Stimulated activated CD8-positive, alpha-beta memory T cell treated with anti-CD3 and anti-CD28 coated beads, Interleukin-4, amount 100 ng/mL, for 24 hours (primary cell): Measurements from ENCODE around the gene EPS8.
"Not testable (repeated sequence)": the region's sequence is repeated elsewhere in the genome, so short reads cannot be mapped to it uniquely, and the experiment has no call there.

Experiments
- DNase-seq: peaks from one replicate; pipeline ENCODE4 v3.0.0-alpha.2; 2020; ENCODE audit warnings: low read depth

EPS8 gene

DNA sequence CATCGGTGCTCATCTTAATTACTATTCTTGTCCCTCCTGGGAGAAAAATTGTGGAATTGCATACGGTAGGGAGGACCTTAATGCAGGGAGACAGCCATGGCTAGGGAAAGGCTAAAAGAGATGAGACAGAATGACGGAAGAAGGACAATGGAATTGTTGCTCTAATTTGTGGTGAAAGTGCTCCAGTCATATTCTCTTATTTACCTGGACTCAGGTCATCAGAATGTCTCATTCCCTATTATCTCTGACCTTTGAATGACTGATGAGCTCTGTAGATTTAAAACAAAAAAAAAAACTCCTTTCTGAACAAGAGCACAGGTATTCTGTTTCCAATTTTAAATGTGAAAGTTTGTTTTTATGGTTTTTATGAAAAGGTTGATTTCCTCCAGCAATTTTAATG is 8.6 kb upstream of the EPS8 start:
- DNase-seq = no peak

DNA sequence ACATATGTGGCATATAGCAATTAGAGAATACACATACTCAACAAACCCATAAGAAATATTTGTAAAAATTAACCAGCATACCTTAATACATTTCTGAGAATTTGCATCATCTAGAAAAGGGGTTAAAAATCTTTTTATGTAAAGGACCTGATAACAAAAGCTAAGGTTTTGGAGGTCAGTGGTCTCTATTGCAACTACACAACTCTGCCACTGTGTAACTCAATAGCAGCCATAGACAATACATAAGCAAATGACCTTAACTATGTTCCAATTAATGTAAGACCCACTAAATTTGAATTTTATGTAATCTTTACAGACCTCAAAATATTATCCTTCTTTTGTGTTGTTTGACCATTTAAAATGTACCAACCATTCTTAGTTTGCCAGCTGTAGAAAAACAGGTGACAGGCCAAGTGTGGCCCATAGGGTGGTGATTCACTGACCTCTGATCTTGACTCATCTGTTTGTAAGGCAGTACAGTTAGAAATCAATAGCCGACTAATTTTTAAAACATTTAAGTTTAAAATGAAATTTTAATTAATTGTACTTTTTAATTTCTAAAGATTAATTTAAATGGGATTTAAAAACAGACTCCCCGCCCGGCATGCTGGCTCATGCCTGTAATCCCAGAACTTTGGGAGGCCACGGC is 7.4 kb upstream of the EPS8 start:
- DNase-seq = no peak

DNA sequence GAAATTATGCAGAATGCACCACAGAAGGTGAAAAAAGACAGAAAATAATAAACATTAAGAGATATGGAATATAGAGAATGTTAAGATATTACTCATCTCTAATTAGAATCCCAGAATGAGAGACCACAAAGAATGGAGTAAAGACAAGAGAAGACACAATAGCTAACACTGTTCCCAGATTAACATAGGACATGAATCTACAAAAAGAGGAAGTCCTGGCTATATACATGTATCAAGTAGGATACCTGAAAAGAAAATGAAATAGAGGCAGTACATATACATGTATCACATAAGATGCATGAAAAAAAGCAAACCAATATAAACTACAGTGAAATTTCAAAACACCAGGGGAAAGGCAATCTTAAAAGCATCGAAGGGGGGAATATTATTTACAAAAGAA is 5.6 kb upstream of the EPS8 start:
- no peak for DNase-seq

DNA sequence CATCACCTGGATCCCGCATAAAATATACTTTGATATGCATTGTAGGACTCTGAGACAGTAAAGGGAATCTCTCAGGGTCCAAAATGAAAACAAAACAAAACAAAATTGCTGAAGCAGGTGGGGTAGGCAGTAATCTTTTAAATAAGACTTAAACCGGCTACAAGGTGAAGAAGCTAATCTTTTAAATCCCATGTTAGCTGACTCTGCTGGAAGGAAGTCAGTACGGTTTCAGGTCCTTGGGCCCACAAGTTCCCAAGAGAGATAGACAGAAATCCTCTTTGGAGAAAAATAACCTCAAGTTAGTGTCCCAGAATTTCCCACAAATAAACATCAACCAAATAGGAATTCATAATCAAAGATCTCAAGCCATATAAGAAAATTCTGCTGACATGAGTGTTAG is 5.0 kb upstream of the EPS8 start:
- DNase-seq = no peak

DNA sequence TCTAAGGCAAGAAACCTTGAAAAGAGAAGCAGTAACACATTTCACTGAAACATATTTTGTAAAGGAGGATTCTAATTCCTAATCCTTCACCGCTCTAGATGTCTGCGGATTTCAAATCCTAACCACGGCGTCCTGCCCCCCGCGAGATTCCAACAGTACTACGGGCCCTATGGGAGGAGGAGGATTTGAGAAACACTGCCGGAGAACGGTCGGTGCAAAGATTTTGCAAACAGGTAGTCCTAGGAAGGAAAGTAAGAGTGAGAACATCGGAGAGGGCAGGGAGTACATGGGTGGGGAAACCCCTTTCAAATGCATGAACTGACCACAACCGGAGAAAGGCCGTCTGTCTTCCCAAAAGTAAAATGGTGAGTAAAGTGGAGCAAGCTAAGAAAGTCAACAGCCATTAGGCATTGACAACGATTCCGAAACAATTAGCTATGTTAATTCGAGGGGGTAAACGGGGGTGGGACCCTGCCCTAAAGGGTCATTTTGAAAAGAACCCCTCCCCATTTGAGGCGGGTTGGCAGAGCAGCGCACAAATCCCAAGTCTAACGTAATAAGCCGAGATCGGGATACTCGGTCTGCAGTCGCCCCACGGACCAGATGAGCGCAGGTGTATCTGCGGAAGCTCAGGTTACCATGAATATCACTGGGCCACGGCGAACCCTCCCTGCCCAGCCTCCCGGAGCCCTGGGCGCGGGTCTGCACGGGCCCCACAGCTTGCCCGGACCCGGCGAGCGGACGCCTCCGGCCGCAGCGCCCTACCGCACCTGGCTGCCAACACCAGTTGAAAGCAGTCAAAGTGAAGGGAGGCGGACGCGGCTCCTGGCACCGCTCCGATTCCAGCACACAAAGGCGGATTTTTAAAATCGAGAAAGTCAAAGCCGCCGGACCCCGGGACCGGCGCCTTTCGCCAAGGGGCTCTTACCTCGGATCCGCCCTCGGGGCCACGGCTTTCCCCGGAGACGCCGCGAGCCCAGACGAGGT is 662 bp downstream of the EPS8 start:
- no peak for DNase-seq

DNA sequence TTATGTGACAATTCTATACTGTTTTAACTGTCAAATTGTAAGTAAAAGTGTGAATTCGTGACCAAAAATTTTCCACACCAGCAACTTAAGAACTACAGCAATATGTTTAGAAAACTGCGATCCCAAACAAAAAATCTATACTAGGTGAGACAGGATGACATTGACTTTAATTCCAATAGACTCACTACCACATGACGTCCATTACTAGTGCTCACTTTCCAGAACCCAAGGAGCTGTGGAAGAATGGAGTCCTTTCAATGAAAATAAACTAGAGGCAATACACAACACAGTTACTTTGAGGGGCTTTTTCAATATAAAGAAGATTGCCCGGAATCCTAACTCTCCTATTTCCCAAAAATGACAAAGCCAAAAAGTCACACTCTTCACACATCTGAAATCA is 1.4 kb downstream of the EPS8 start:
- no peak for DNase-seq

DNA sequence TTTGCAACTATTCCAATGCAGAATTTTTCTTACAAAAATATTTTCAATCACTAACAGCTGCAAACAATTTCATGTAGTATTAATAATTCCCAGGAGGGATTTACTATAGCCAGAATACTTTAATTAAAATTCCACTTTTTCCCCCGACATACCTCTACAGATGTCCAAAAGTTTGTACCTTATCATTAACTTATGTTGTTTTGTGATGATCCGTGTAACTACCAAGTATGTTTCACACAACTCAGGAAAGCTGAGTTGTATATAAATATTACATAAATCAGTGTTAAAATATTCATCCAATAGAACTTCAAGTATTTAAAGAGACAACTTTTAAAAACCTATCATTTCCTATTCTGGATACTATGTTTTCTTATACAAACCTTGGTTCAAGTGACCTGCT is 2.4 kb downstream of the EPS8 start:
- DNase-seq = no peak

DNA sequence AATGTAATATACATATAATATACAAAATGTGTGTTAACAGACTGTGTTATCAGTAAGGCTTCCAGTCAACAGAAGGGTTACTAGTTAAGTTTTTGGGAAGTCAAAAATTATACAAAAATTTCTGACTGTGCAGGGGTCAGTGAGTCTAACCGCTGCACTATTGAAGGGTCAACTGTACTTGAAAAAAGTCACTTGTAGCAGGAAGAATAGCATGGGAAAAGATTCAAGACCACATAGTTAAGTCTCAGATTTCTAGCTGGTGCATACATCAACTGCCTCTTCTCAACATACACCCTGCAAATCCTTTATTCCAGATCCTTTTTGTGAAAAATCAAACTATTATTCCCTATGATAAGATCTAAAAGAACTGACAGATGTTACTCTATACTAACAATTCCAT is 5.9 kb downstream of the EPS8 start:
- DNase-seq = no peak

DNA sequence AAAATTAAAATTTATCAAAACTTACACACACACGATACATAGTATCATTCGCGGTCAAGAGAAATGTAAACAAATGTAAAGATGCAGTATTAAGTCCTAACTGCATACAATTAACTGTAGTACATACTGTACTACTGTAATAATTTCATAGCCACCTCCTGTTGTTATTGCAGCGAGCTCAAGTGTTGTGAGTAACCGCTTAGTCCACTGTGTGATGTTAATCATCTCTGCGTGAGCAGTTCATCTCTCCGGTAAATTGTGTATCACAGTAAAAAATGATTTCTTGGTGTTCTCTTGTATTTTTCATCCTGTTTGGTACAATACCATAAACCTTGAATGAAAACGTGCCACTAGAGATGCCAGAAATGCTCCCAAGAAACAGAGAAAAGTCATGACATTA is 6.5 kb downstream of the EPS8 start:
- no peak for DNase-seq

DNA sequence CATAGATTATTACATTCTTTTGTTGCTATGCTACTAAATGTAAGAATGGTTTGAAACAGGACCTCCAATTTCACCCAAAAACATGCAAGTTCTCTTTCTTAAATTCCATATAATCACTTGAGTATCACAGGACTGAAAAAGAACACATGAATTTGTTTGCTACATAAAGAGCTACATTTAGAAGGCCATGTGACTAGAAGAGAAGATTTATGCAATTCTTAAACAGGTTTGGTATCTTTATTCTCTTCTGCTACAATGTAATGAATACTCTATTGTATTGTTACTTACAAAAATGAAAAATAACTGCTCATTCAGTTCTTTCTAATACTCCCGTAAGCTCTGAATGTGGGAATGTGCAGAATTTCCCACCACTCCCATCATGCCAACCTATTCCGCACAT is 9.3 kb downstream of the EPS8 start:
- no peak for DNase-seq

DNA sequence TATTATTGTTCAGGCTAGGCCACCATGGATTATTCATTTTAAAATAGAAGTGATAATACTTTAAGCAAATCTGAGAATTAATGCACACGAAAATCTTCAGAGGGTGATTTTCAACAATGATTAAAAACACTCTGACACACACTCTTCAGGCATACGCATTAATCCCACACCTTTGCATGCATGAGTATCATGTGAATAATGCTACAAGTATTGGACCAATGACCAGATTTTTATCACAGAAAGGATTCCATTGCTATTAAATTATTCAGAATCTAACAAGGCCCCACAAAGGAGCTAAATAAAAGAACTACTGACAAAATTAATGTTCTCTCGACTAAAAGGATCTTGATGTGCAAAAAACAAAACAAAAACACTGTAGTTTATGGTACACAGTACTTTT is 11.1 kb downstream of the EPS8 start:
- no peak for DNase-seq

DNA sequence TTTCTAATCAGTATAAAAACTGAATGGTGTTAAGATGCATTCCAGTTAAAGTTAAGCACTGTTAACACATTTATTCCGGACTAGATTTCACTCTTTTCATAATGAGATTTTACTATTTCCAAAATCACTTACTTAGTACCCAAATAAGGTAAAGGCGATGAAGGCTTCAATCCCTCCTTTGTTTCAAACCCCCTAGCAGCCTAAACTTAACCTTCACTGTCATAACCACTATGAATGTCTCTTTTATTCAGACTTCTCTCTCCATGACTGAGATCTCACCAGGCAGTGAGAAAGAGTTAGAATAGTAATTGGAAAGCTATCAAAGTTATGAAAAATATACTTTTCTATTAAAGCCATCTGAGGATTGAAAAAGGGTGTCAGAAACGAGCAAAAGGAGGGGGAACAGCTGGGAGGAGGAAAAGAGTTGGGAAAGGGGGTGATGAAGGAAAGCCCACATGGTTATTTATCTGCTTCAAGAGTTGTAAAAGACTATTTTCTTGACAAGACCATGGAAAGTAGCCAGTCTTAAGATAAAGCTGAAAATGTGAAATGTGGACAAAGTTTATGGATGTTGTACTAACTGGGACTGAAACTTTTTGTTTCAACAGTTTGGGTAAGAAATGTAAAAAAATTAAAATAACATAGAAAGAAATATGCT is 11.7 kb downstream of the EPS8 start:
- DNase-seq = no peak

DNA sequence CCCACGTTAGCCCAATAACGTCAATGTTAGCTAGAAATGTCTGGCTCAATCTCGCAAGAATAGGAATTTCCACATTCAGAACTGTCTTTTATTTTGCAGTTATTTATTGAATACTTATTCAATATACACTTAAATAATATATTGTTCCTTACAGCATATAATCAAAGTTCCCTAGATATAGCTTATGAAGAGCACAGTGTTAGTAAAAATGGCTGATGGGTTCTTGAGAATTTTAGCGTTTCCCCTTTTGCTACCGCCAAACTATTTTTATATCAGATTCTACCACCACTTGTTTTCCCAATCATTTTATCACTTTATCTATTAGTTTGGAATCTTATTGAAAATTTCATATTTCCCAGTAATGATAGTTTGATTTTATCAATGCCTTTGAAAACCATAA is 12.7 kb downstream of the EPS8 start:
- DNase-seq = no peak

DNA sequence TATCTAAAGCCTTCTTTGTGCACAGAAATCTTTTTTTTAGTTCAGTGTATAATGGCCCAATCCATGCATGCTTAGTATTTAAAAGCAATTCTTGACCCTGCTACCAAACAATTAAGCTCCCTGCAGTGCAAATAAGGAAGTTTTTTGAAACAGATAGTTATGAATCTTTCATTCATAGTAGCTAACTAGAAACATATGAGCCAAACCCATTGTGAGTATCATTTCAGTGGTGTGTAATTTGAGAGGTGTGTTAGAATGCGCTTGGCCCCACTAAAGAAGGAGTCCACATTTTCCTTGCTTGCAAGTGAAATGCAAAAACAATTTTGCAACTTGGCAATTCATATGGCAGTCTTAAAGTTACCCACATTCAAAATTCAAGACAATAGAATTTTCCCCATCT is 14.4 kb downstream of the EPS8 start:
- no peak for DNase-seq

DNA sequence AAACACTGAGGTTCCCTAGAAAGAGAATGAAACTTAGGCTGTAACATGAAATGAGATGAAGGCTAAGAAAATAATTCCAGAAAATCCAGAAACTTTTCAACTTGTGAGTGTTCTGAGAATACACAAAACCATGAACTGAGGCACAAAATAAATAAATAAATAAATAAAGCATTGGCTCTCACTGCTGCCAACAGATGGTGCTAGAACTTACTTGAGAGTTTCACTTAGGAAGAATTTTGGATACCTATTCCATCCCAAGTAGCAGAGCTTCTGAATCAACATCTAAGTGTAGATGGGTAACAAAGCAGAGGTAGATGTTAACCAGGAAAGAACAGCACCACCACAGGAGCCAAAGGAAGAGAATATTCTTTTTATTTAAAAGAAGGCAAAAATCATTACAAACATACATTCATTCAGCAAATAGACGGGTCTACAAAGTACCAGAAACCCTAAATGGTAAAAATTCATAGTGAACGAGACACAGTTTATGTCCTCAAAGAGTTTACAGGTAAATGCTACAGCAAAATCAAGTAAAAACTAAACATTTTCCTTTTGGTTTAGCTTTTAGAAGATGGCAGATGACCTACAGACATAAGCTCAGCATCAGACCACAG is 16.7 kb downstream of the EPS8 start:
- DNase-seq = no peak

DNA sequence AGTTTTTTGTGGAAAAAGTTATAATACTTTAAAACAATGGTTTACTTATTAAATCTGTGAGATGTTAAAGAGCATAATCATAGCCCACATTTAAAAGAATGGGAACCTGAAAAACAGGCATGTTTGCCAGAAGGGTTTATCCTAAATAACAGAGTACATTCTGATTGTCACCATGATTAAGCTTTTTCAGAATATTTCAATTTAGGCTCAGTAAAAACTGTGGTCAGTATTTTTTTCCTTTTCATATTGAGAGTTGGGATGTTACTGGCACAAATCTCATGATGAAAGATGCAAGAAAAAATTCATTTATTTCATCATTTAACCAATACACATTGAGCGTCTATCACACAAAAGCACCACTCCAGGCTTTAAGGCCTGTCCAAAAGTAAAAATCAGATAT is 18.6 kb downstream of the EPS8 start:
- DNase-seq = no peak

DNA sequence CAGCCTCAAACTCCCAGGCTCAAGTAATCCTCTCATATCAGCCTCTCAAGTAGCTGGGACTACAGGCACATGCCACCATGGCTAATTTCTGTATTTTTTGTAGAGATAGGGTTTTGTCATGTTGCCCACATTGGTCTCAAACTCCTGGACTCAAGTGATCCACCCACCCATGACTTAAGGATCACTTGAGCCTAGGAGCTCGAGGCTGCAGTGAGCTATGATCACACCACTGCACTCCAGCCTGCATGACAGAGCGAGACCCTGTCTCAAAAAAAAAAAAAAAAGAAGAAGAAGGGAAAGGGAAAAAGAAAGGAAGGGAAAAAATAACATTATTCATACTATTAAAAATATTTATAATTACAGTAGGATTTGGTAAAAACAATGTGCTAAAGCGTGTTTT is 19.2 kb downstream of the EPS8 start:
- no peak for DNase-seq

DNA sequence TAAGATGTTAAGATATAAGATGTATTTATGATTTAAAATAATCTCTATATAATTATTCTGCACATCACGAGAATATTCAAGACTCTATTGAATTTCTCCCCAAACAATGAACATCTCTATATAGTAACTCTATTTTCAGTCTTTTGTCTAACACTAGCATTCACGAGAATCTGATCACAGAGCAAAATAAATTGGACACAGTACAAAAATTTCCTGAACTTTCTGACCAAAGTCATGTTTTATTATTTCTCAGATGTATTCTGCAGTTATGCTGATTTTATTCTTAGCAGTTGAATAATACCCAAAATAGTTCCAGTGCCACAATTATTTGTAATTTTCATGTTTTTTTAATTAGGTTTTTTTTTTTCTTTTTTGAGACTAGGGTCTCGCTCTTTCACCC is 19.6 kb downstream of the EPS8 start:
- no peak for DNase-seq

DNA sequence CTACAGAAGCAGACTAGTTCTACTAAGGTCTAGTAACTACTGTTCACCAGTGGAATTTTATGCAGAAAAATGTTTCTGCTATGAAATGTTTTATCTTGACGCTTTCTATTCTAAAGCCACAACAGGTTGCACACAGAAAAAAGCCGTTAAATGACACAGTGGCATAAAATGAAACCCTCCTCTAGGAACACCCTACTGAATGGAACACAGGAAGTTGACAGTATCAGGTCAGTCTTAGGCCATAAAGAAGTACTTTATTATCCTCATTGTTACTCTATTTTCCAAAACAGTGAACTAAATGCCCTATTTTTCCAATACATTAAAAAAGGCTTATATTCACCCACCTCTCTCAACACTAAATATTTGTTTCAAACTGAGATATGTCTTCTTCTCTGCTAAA is 21.9 kb downstream of the EPS8 start:
- DNase-seq = no peak

DNA sequence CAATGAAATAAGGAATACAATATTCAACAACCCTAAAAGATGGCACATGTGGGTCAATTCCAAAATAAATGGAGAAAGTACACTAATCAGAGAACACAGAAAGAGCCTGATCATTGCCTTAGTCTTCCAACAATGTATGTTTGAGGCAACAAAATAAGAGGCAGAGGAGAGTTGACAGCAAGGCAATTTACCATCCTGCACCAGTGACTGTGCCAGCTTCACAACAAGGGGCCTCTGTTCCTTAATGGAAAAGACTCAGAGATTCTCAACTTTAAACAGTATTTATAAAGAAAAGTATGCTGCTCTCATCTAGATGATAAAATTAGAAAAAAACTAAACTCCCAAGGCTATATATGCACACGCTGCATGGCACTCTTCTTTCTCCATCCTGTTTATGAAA is 25.9 kb downstream of the EPS8 start:
- DNase-seq = no peak

DNA sequence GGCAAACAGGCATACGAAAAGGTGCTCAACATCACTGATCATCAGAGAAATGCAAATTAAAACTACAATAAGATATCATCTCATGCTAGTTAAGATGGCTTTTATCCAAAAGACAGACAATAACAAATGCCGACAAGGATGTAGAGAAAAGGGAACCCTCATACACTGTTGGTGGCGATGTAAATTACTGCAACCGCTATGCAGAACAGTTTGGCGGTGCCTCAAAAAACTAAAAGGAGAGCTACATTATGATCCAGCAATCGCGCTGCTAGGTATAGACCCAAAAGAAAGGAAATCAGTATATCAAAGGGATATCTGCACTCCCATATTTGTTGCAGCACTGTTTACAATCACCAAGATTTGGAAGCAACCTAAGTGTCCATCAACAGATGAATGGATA is 27.0 kb downstream of the EPS8 start:
- DNase-seq = not testable (repeated sequence)

DNA sequence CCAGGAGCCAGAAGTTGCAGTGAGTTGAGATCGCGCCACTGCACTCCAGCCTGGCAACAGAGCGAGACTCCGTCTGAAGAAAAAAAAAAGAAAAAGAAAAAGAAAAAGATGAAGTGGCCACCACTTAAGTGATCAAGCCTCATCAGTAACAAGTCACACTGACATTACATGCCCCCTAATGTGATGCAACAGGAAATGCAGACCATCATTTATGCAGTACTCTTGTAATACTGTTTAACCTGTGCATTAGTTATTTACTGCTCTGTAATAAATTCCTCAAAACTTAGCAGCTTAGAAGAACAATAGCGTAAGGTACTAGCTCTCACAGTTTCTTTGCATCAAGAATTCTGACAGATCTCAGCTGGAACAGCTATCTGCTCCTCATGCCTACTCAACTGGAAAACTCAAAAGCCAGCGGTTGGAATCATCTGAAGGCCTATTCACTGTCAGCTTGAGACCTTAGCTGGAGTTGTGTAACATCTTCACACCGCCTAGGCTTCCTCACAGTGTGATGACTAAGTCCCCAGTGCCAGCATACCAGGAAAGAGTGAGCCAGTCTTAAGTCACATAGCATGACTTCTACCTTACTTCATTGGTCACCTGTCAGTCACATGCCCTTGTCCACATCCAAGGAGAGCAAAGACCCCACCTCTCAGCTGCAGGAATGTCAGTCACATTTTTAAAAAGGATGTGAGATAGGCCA is 31.5 kb downstream of the EPS8 start:
- DNase-seq = no peak
